Measurements from ENCODE around the gene SLC5A11.

SLC5A11 gene

GRCh38 chr16:24925163-24925562 is 79.4 kb downstream of the SLC5A11 start:
- no peak for DNase-seq

GRCh38 chr16:24929409-24929808 is 83.6 kb downstream of the SLC5A11 start:
- DNase-seq: no peak

GRCh38 chr16:24930440-24930839 is 84.7 kb downstream of the SLC5A11 start:
- DNase-seq: no peak

- DNase-seq: no peak
These were observed 85.3 kb downstream of the SLC5A11 start for GRCh38 chr16:24931091-24931490.

- DNase-seq: no peak
These were observed 89.6 kb downstream of the SLC5A11 start for GRCh38 chr16:24935336-24935735.

- no peak for DNase-seq
These were observed 90.4 kb downstream of the SLC5A11 start for GRCh38 chr16:24936151-24936550.

- DNase-seq: no peak
These were observed 93.5 kb downstream of the SLC5A11 start for GRCh38 chr16:24939224-24939623.

GRCh38 chr16:24939738-24940137 is 94.0 kb downstream of the SLC5A11 start:
- DNase-seq: no peak

- DNase-seq: no peak
These were observed 97.7 kb downstream of the SLC5A11 start for GRCh38 chr16:24943471-24943870.

- no peak for DNase-seq
These were observed 98.4 kb downstream of the SLC5A11 start for GRCh38 chr16:24944206-24944605.

GRCh38 chr16:24946155-24946554 is 100.4 kb downstream of the SLC5A11 start:
- no peak for DNase-seq

GRCh38 chr16:24950275-24950674 is 104.5 kb downstream of the SLC5A11 start:
- no peak for DNase-seq

GRCh38 chr16:24953306-24953705 is 107.5 kb downstream of the SLC5A11 start:
- no peak for DNase-seq

GRCh38 chr16:24953721-24954120 is 108.0 kb downstream of the SLC5A11 start:
- no peak for DNase-seq

GRCh38 chr16:24954137-24954536 is 108.4 kb downstream of the SLC5A11 start:
- DNase-seq: no peak

- no peak for DNase-seq
These were observed 110.4 kb downstream of the SLC5A11 start for GRCh38 chr16:24955975-24956731.

- no peak for DNase-seq
These were observed 112.1 kb downstream of the SLC5A11 start for GRCh38 chr16:24957887-24958286.
